MCF 10A (cell line): ENCODE measurements around the gene SCAF8. TPM values are rescaled to one million over a fixed set of nuclear protein-coding genes. Genes with fewer than 3 reads are reported as not detected.

Experiments used
- BruUV-seq: library from RNA; stranded (reverse); fragments of 400-500 nt; replicated peaks from 2 replicates; lab custom pipeline; 2021; lab: Mats Ljungman, UMichigan
- CTCF ChIA-PET: fragments of 300-600 bp; sonication (Branson Sonifier 250); formaldehyde crosslinking; extraction: SDS; loops from one replicate; lab custom pipeline; 2021; ENCODE audit warnings: antibody characterized with exemption, inconsistent platforms; lab: Yijun Ruan, JAX
- POLR2A ChIA-PET: fragments of 300-600, 350-650 bp; sonication (Branson Sonifier 250); formaldehyde crosslinking; extraction: SDS; loops from one replicate; lab custom pipeline; 2020; ENCODE audit warnings: antibody characterized with exemption, inconsistent platforms; lab: Yijun Ruan, JAX
- DNase-seq: peaks from one replicate; pipeline ENCODE4 v3.0.0-alpha.2; 2018; ENCODE audit not compliant: unreplicated experiment
- H3K27ac Mint-ChIP-seq: one replicate; pipeline ENCODE4 v1.8.0; 2022; ENCODE audit warnings: mild to moderate bottlenecking, low read depth, mixed read lengths; ENCODE audit not compliant: unreplicated experiment
- H3K27me3 Mint-ChIP-seq: one replicate; pipeline ENCODE4 v1.8.0; 2022; ENCODE audit warnings: mixed read lengths; ENCODE audit not compliant: insufficient read depth, unreplicated experiment
- H3K36me3 Mint-ChIP-seq: one replicate; pipeline ENCODE4 v1.8.0; 2022; ENCODE audit warnings: mild to moderate bottlenecking, moderate library complexity, mixed read lengths; ENCODE audit not compliant: insufficient read depth, unreplicated experiment
- H3K4me1 Mint-ChIP-seq: one replicate; pipeline ENCODE4 v1.8.0; 2022; ENCODE audit warnings: mixed read lengths; ENCODE audit not compliant: insufficient read depth, unreplicated experiment
- H3K4me3 Mint-ChIP-seq: one replicate; pipeline ENCODE4 v1.8.0; 2022; ENCODE audit warnings: mild to moderate bottlenecking, moderate library complexity, mixed read lengths; ENCODE audit not compliant: unreplicated experiment
- H3K9me3 Mint-ChIP-seq: one replicate; pipeline ENCODE4 v1.8.0; 2022; ENCODE audit warnings: mixed read lengths; ENCODE audit not compliant: unreplicated experiment
- CTCF ChIP-seq: fragments of 200-600 bp; IDR thresholded peaks from one replicate; pipeline ENCODE4 v1.8.0; 2022; ENCODE audit warnings: antibody characterized with exemption, mild to moderate bottlenecking; ENCODE audit not compliant: unreplicated experiment
- intact Hi-C: fragments of 100-400 bp; cut with micrococcal nuclease; formaldehyde crosslinking; loops from 2 replicates; pipeline ENCODE4 v1.14.1; 2022
- total RNA-seq: library from RNA; stranded (reverse); gene quantifications from 2 replicates; pipeline ENCODE4 v1.2.3, GENCODE V29; 2022

The SCAF8 gene
- total RNA-seq, 1 experiment from 2014 or later, result 49.2 TPM

DNA sequence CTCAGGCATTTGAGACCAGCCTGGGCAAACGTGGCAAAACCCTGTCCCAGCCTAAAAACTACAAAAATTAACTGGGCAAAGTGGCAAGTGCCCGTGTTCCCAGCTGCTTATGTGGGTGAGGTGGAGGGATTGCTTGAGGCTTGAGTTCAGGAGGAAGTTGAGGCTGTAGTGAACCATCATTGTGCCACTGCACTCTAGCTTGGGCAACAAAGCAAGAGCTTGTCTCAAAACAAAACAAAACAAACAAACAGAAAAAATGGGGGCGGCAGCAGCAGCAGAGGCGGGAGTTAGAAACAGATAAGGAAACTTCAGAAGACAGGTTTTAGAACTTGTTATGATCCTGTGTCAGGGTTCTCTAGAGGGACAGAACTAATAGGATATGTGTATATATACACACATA, 49.0 kb downstream of the SCAF8 start:
- no peak for DNase-seq
- CTCF ChIA-PET, result interaction anchor here (1.2 kb wide), 1 partner anchor 107 kb away, joined by 8 read pairs; no protein-coding TSS in a partner anchor
- Mint-ChIP-seq H3K4me1 (no peaks in the 10 kb centered on the region), H3K27me3 (no peaks in the 10 kb centered on the region), H3K27ac (no peak overlapping the region), H3K9me3 (no peaks in the 10 kb centered on the region), H3K36me3 (peaks cover 30% of the 10 kb centered on the region), H3K4me3 (no peak overlapping the region)
- intact Hi-C loops, result no loop called here
- POLR2A ChIA-PET, result interaction anchor here (0.7 to 1.5 kb wide), 3 partner anchors 9 to 1172 kb away, joined by 3 to 4 read pairs (median 4); no protein-coding TSS in a partner anchor
- BruUV-seq, result no TSS peak
- no peak for TF ChIP-seq CTCF

DNA sequence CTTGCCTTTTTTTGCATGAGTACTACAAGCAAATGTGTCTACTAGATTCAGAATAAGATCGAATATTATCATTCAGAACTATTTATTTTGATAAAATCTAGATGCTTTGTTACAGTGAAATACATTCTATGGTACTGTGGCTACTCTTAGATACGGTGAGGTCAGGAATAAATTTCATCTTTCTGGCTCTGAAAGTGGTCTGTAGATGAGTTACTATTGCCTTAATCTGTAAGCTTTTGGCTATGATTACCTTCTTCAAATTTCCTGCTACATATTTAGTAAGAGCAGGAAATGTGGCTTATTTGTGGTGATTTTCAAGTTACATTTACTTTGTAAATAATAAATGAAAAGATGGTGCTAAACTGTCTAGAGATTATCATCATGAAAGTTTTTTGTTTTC, 50.0 kb downstream of the SCAF8 start:
- H3K36me3 Mint-ChIP-seq, result peaks cover 31% of the 10 kb centered on the region
- intact Hi-C loops, result no loop called here
- H3K4me3 Mint-ChIP-seq, result no peak overlapping the region
- H3K27me3 Mint-ChIP-seq, result no peaks in the 10 kb centered on the region
- H3K27ac Mint-ChIP-seq, result no peak overlapping the region
- no TSS peak for BruUV-seq
- POLR2A ChIA-PET, result interaction anchor here (0.6 to 1.5 kb wide), 3 partner anchors 8 to 11 kb away, joined by 3 read pairs; no protein-coding TSS in a partner anchor
- no peaks in the 10 kb centered on the region for H3K9me3 Mint-ChIP-seq
- CTCF ChIA-PET, result no interaction called here
- no peak for DNase-seq
- no peak for TF ChIP-seq CTCF
- no peaks in the 10 kb centered on the region for H3K4me1 Mint-ChIP-seq

DNA sequence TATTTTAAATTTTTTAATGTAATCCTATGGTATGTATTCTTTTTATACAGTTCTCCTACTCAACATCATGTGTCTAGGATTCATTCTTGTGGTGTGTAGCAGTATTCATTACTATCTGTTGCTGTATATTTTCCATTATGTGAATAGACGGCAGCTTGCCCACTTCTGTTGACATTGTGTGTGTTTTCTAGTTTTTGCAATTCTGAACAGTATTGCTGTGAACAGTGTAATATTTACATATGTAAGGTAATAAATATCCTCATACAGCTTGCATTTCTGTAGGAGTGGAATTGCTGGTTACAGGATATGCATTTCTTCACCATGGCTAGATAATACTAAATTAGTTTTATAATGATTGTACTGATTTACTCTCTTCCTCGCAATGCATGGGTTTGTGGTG, 51.9 kb downstream of the SCAF8 start:
- H3K27ac Mint-ChIP-seq, result no peak overlapping the region
- DNase-seq, result no peak
- POLR2A ChIA-PET, result interaction anchor here (0.9 kb wide), 1 partner anchor 30 kb away, joined by 3 read pairs; no protein-coding TSS in a partner anchor
- BruUV-seq, result no TSS peak
- H3K36me3 Mint-ChIP-seq, result peaks cover 42% of the 10 kb centered on the region
- H3K27me3 Mint-ChIP-seq, result no peaks in the 10 kb centered on the region
- no peak overlapping the region for H3K4me3 Mint-ChIP-seq
- H3K9me3 Mint-ChIP-seq, result no peaks in the 10 kb centered on the region
- no peaks in the 10 kb centered on the region for H3K4me1 Mint-ChIP-seq
- intact Hi-C loops, result no loop called here
- no peak for TF ChIP-seq CTCF
- CTCF ChIA-PET, result interaction anchor here (0.7 kb wide), 1 partner anchor 536 kb away, joined by 3 read pairs; no protein-coding TSS in a partner anchor

DNA sequence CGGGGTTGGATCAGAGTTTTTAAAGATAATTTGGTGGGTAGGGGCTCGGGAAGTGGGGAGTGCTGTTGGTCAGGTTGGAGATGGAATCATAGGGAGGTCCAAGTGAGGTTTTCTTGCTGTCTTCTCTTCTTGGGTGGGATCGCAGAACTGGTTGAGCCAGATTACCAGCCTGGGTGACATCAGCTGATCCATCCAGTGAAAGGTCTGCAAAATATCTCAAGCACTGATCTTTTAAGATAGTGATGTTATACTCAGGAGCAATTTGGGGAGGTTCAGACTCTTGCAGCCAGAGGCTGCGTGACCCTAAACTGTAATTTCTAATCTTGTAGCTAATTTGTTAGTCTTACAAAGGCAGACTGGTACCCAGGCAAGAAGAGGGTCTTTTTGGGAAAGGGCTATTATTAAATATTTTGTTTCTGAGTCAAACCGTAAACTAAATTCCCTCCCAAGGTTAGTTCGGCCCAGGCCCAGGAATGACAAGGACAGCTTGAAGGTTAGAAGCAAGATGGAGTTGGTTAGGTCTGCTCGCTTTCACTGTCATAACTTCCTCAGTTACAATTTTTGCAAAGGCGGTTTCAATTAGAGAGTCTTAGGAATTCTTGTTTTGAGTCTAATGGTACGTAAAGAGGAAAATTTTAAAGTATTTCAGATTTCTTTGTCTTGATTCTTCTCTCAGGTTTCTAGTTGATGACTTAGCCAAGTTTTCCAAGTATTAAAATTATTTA, 53.1 kb downstream of the SCAF8 start:
- intact Hi-C loops, result no loop called here
- no peak overlapping the region for H3K27ac Mint-ChIP-seq
- ChIA-PET CTCF (interaction anchor here (0.6 to 0.8 kb wide), 2 partner anchors 19 to 109 kb away, joined by 3 read pairs; no protein-coding TSS in a partner anchor), POLR2A (interaction anchor here (1.2 kb wide), 1 partner anchor 20 kb away, joined by 3 read pairs; no protein-coding TSS in a partner anchor)
- H3K27me3 Mint-ChIP-seq, result no peaks in the 10 kb centered on the region
- no peak overlapping the region for H3K4me3 Mint-ChIP-seq
- no peak for DNase-seq
- no peaks in the 10 kb centered on the region for H3K4me1 Mint-ChIP-seq
- H3K36me3 Mint-ChIP-seq, result peaks cover 36% of the 10 kb centered on the region
- TF ChIP-seq CTCF, result no peak
- no TSS peak for BruUV-seq
- H3K9me3 Mint-ChIP-seq, result no peaks in the 10 kb centered on the region
